Panc1 (cell line): ENCODE data around the gene IFIT3. TPM values are rescaled to one million over a fixed set of nuclear protein-coding genes. Genes with fewer than 3 reads are reported as not detected.

Experiments
- ATAC-seq: fragments of 200-7000 bp; cut with Tn5 transposase; 2 replicates; pipeline ENCODE4 v1.9.1; 2020; ENCODE audit warnings: mild to moderate bottlenecking, moderate library complexity
- BruUV-seq: library from RNA; stranded (reverse); fragments of 400-500 nt; replicated peaks from 2 replicates; lab custom pipeline; 2021; lab: Mats Ljungman, UMichigan
- CTCF ChIA-PET: fragments of 300-600 bp; sonication (Branson Sonifier 250); formaldehyde crosslinking; loops from one replicate; lab custom pipeline; 2022; ENCODE audit warnings: antibody characterized with exemption; lab: Charles Lee
- POLR2A ChIA-PET: fragments of 300-600 bp; sonication (Branson Sonifier 250); formaldehyde crosslinking; loops from one replicate; lab custom pipeline; 2022; ENCODE audit warnings: antibody characterized with exemption; lab: Charles Lee
- DNase-seq: peaks from one replicate; pipeline ENCODE4 v3.0.0-alpha.2; 2010; ENCODE audit warnings: low read depth, low spot score
- H3K27ac ChIP-seq: 2 replicates; pipeline ENCODE4 v1.5.1; 2011; ENCODE audit warnings: mild to moderate bottlenecking, low read length, inconsistent platforms
- H3K27me3 ChIP-seq: fragments of 200-500 bp; sonication (Bioruptor generic); 2 replicates; pipeline ENCODE4 v1.6.0; 2014; ENCODE audit warnings: low read length, inconsistent platforms; ENCODE audit not compliant: control insufficient read depth, insufficient read depth
- H3K36me3 ChIP-seq: fragments of 200-500 bp; sonication (Bioruptor generic); 2 replicates; pipeline ENCODE4 v1.5.1; 2014; ENCODE audit warnings: inconsistent platforms, mild to moderate bottlenecking, low read length, moderate library complexity; ENCODE audit not compliant: control insufficient read depth, insufficient read depth
- H3K4me1 ChIP-seq: 2 replicates; pipeline ENCODE4 v1.5.1; 2011; ENCODE audit warnings: inconsistent platforms, mild to moderate bottlenecking, low read length, moderate library complexity; ENCODE audit not compliant: control insufficient read depth, insufficient read depth
- H3K4me3 ChIP-seq, 2 experiments: 2 replicates each; pipeline ENCODE4 v1.5.1; 2011 to 2012; ENCODE audit warnings: low read depth in 2 of 2, low read length in 2 of 2, mild to moderate bottlenecking in 2 of 2, inconsistent platforms in 1 of 2, moderate library complexity in 1 of 2
- H3K9me3 ChIP-seq: fragments of 200-500 bp; sonication (Bioruptor generic); 2 replicates; pipeline ENCODE4 v1.5.1; 2014; ENCODE audit warnings: low read depth, mild to moderate bottlenecking, inconsistent platforms, low read length, moderate library complexity; ENCODE audit not compliant: control insufficient read depth, insufficient read depth
- CTCF ChIP-seq: fragments of 450-650 bp; IDR thresholded peaks from 2 replicates; pipeline ENCODE4 v1.5.1; 2017; ENCODE audit warnings: mild to moderate bottlenecking
- POLR2AphosphoS5 ChIP-seq: IDR thresholded peaks from 2 replicates; pipeline ENCODE4 v1.6.1; 2012; ENCODE audit warnings: mild to moderate bottlenecking, low read depth, low read length, moderate library complexity
- REST ChIP-seq, 2 experiments: IDR thresholded peaks; 2 replicates each; pipeline ENCODE4 v1.6.1; 2011 to 2012; ENCODE audit warnings: low read depth in 2 of 2, control low read depth in 1 of 2, low read length in 1 of 2, mild to moderate bottlenecking in 1 of 2, moderate library complexity in 1 of 2; ENCODE audit not compliant: insufficient read depth in 1 of 2
- SIN3A ChIP-seq: IDR thresholded peaks from 2 replicates; pipeline ENCODE4 v1.6.1; 2012; ENCODE audit warnings: low read depth, mild to moderate bottlenecking, low read length, moderate library complexity, borderline replicate concordance; ENCODE audit not compliant: insufficient read depth
- TCF7L2 ChIP-seq: IDR thresholded peaks from 2 replicates; pipeline ENCODE4 v1.6.1; 2011; ENCODE audit warnings: mild to moderate bottlenecking, low read depth, low read length, inconsistent platforms
- in situ Hi-C: cut with HindIII; loops from 2 replicates; pipeline ENCODE4 v1.10.0; 2016; ENCODE audit warnings: low sequenced_read_pairs, low pct_unique_long_range_greater_than_20kb
- intact Hi-C: fragments of 100-400 bp; cut with micrococcal nuclease; formaldehyde crosslinking; loops from one replicate; pipeline ENCODE4 v1.10.0; 2022; ENCODE audit not compliant: unreplicated experiment
- total RNA-seq: library from RNA; stranded (reverse); gene quantifications from one replicate; pipeline ENCODE4 v1.2.1, GENCODE V29; 2021; ENCODE audit not compliant: unreplicated experiment

The IFIT3 gene
- total RNA-seq, 1 experiment from 2014 or later = 29.8 TPM

- in situ Hi-C loops = no loop called here
- BruUV-seq = no TSS peak
Observed at GRCh38 chr10:89337484-89337883, 9.7 kb downstream of the IFIT3 start.

GRCh38 chr10:89338713-89339112 is 10.9 kb downstream of the IFIT3 start:
- no peak overlapping the region for H3K27ac ChIP-seq
- CTCF ChIA-PET = no interaction called here
- TF ChIP-seq REST (IDR thresholded peaks at IDR 0.05; ENCODE audit: insufficient read depth in 1 of 2, low read depth in 2 of 2, low read length in 1 of 2) (no peak), TCF7L2 (no peak), CTCF (no peak), POLR2AphosphoS5 (no peak), SIN3A (no peak)
- no peak for ATAC-seq
- no peak for DNase-seq
- H3K9me3 ChIP-seq = no peaks in the 10 kb centered on the region
- peaks cover 4% of the 10 kb centered on the region for H3K4me1 ChIP-seq
- H3K36me3 ChIP-seq = no peaks in the 10 kb centered on the region
- no peak overlapping the region for H3K4me3 ChIP-seq
- in situ Hi-C loops = no loop called here
- POLR2A ChIA-PET = no interaction called here
- BruUV-seq = no TSS peak
- intact Hi-C loops = no loop called here
- no peaks in the 10 kb centered on the region for H3K27me3 ChIP-seq

More at GRCh38 chr10:89337484-89337883, 9.7 kb downstream of the IFIT3 start:
- Histone ChIP-seq H3K4me3 (no peak overlapping the region), H3K27me3 (no peaks in the 10 kb centered on the region), H3K9me3 (no peaks in the 10 kb centered on the region), H3K27ac (no peak overlapping the region), H3K36me3 (no peaks in the 10 kb centered on the region), H3K4me1 (peaks cover 16% of the 10 kb centered on the region)
- ChIA-PET POLR2A (no interaction called here), CTCF (interaction anchor here (0.6 kb wide), 1 partner anchor 65 kb away, joined by 3 read pairs; no protein-coding TSS in a partner anchor)
- TF ChIP-seq REST (IDR thresholded peaks at IDR 0.05; ENCODE audit: insufficient read depth in 1 of 2, low read depth in 2 of 2, low read length in 1 of 2) = no peak
- no peak for TF ChIP-seq SIN3A
- TF ChIP-seq TCF7L2 = no peak
- no peak for TF ChIP-seq CTCF
- TF ChIP-seq POLR2AphosphoS5 = no peak
- no peak for DNase-seq
- no peak for ATAC-seq
- intact Hi-C loops = no loop called here
